Neuronal stem cell (in vitro differentiated cells): ENCODE measurements around the gene TMEM9.

ENCODE experiments used
- DNase-seq: peaks from one replicate; pipeline ENCODE4 v3.0.0-alpha.2; 2013; ENCODE audit warnings: low spot score
- H2AFZ ChIP-seq: one replicate; pipeline ENCODE4 v1.6.1; 2013; ENCODE audit warnings: mild to moderate bottlenecking, low read length, inconsistent platforms
- H2AK5ac ChIP-seq: 2 replicates; pipeline ENCODE4 v1.6.1; 2013; ENCODE audit warnings: low read depth, mild to moderate bottlenecking, inconsistent platforms, low read length, moderate library complexity, mixed read lengths
- H2BK120ac ChIP-seq: 2 replicates; pipeline ENCODE4 v1.6.1; 2013; ENCODE audit warnings: low read depth, mild to moderate bottlenecking, inconsistent platforms, low read length, moderate library complexity, mixed read lengths
- H2BK12ac ChIP-seq: one replicate; pipeline ENCODE4 v1.6.1; 2013; ENCODE audit warnings: low read length, inconsistent platforms
- H2BK15ac ChIP-seq: 2 replicates; pipeline ENCODE4 v1.6.1; 2013; ENCODE audit warnings: mild to moderate bottlenecking, low read length, inconsistent platforms, mixed read lengths
- H2BK5ac ChIP-seq: one replicate; pipeline ENCODE4 v1.6.1; 2013; ENCODE audit warnings: inconsistent platforms, mild to moderate bottlenecking, low read length, moderate library complexity
- H3K14ac ChIP-seq: one replicate; pipeline ENCODE4 v1.6.1; 2013; ENCODE audit warnings: low read length, inconsistent platforms
- H3K18ac ChIP-seq: 2 replicates; pipeline ENCODE4 v1.6.1; 2013; ENCODE audit warnings: low read length, inconsistent platforms
- H3K23ac ChIP-seq: 2 replicates; pipeline ENCODE4 v1.6.1; 2013; ENCODE audit warnings: low read depth, mild to moderate bottlenecking, mixed read lengths, low read length, inconsistent platforms; ENCODE audit not compliant: poor library complexity
- H3K27ac ChIP-seq: replicated peaks from 3 replicates; pipeline ENCODE4 v1.5.1; 2013; ENCODE audit warnings: low read length, inconsistent platforms
- H3K27me3 ChIP-seq, 3 experiments: 2 replicates each; pipeline ENCODE4 v1.6.1; 2013; ENCODE audit warnings: low read length in 3 of 3, mild to moderate bottlenecking in 2 of 3, inconsistent platforms in 1 of 3, low read depth in 1 of 3, mixed read lengths in 1 of 3, moderate library complexity in 1 of 3; ENCODE audit not compliant: control insufficient read depth in 3 of 3, insufficient read depth in 3 of 3
- H3K36me3 ChIP-seq, 2 donors: replicated peaks in 1 of 2; 2 replicates each; pipeline ENCODE4 v1.6.1; 2013; ENCODE audit warnings: low read length in 2 of 2; ENCODE audit not compliant: control insufficient read depth in 2 of 2, insufficient read depth in 2 of 2
- H3K4ac ChIP-seq: 2 replicates; pipeline ENCODE4 v1.6.1; 2013; ENCODE audit warnings: inconsistent platforms, mild to moderate bottlenecking, low read length, moderate library complexity
- H3K4me1 ChIP-seq, 2 donors: 1 replicate in 1 of 2; 2 replicates in 1 of 2; pipeline ENCODE4 v1.6.1; 2013; ENCODE audit warnings: low read length in 2 of 2, low read depth in 1 of 2; ENCODE audit not compliant: control insufficient read depth in 2 of 2, insufficient read depth in 1 of 2
- H3K4me2 ChIP-seq: one replicate; pipeline ENCODE4 v1.6.1; 2013; ENCODE audit warnings: mild to moderate bottlenecking, low read length, inconsistent platforms; ENCODE audit not compliant: insufficient read depth, poor library complexity, severe bottlenecking
- H3K4me3 ChIP-seq, 2 donors: 2 replicates each; pipeline ENCODE4 v1.5.1; 2013; ENCODE audit warnings: low read length in 2 of 2, mild to moderate bottlenecking in 2 of 2, inconsistent platforms in 1 of 2, moderate library complexity in 1 of 2
- H3K79me1 ChIP-seq: one replicate; pipeline ENCODE4 v1.6.1; 2013; ENCODE audit warnings: low read depth, mild to moderate bottlenecking, inconsistent platforms, low read length, moderate library complexity
- H3K9ac ChIP-seq: one replicate; pipeline ENCODE4 v1.6.1; 2013; ENCODE audit warnings: mild to moderate bottlenecking, low read depth, low read length, inconsistent platforms; ENCODE audit not compliant: poor library complexity
- H3K9me3 ChIP-seq, 2 donors: replicated peaks in 1 of 2; 2 replicates each; pipeline versions ENCODE3 to v1.6.1; 2013; ENCODE audit warnings: low read length in 2 of 2, mild to moderate bottlenecking in 2 of 2, inconsistent platforms in 1 of 2, low read depth in 1 of 2, mixed read lengths in 1 of 2, moderate library complexity in 1 of 2; ENCODE audit not compliant: control insufficient read depth in 2 of 2, insufficient read depth in 1 of 2
- H4K8ac ChIP-seq: one replicate; pipeline ENCODE4 v1.6.1; 2013; ENCODE audit warnings: low read depth, mild to moderate bottlenecking, inconsistent platforms, low read length, moderate library complexity
- H4K91ac ChIP-seq: one replicate; pipeline ENCODE4 v1.6.1; 2013; ENCODE audit warnings: low read length, low read depth, mild to moderate bottlenecking, inconsistent platforms; ENCODE audit not compliant: poor library complexity
- WGBS, 2 donors: extraction: QIAGEN DNeasy Blood & Tissue Kit; methylation state at CpG; one replicate each; pipeline ENCODE4 v1.1.7; 2013; ENCODE audit warnings: missing lambda C conversion rate in 2 of 2, mixed read lengths in 1 of 2; ENCODE audit not compliant: insufficient read length in 2 of 2, insufficient replicate concordance in 1 of 2; ENCODE audit errors: extremely low coverage in 2 of 2; 5-methylcytosine and 5-hydroxymethylcytosine counted together

The TMEM9 gene

DNA sequence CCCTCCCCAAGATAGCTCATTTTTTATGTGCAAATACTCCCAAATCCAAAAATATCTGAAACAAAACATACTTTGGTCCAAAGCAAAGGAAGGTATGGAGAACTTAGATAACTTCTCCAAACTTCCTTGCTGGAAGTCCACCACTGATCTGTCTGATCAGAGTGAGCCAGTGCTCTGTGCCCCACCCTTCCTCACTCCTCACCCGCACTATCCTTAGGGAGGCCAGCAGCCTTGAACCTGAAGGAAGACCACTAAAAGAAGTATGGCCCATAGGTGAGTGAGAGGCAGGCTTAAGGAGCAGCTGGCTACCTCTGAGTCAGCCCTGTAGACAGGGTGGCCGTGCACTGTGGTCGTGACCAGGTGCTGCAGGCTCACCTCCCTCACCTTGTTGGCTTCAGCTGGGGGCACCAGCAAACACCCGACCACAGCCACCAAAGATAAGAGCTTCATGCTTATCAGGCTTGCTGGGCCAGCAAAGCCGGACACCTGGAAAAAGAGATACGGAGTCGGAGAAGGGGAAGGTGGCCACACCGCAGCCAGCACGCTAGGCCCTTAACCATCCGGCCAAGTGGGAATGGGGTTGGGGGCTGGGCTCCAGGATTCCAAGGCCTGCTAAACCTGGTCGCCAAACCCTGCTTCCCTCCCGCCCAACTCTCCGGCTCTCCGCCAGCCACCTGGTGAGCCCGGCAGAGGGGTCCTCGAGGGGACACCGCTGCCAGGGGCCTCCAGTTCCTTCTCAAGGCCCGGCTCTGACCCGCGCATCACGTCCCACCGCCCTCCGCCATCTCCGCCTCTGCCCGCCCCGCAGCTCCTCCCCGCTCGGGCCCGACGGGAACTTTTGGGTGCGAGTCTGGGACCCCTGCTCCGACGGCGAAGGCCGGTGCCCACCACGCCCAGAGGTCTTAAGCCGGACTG lies 543 bp downstream of the TMEM9 start:
- WGBS, 2 donors: no CpG with 5 or more reads among the region's 37 CpGs
- peak overlapping the region; percentile 29 for H3K23ac ChIP-seq
- H3K27me3 ChIP-seq: peaks cover 0 to 14% (median 0%) of the 10 kb centered on the region in 3 experiments
- no peak for DNase-seq
- H4K8ac ChIP-seq: no peak overlapping the region
- no peak overlapping the region for H2BK15ac ChIP-seq
- no peak overlapping the region for H3K4ac ChIP-seq
- H3K79me1 ChIP-seq: peaks cover 10% of the 10 kb centered on the region
- H3K4me2 ChIP-seq: peak overlapping the region; percentile 68
- H3K36me3 ChIP-seq: peaks cover 26 to 40% of the 10 kb centered on the region in 2 donors
- peaks cover 0 to 5% of the 10 kb centered on the region in 2 donors for H3K9me3 ChIP-seq
- H3K9ac ChIP-seq: peak overlapping the region; percentile 82
- H3K14ac ChIP-seq: no peak overlapping the region
- peak overlapping the region; percentile 91 for H2BK5ac ChIP-seq
- peak overlapping the region; percentile 34 for H2AK5ac ChIP-seq
- no peak overlapping the region for H2BK12ac ChIP-seq
- no peak overlapping the region for H2BK120ac ChIP-seq
- peak overlapping the region; percentile 87 for H2AFZ ChIP-seq
- H3K4me3 ChIP-seq: peak overlapping the region; percentile 88 to 91
- H3K4me1 ChIP-seq: peaks cover 6 to 12% of the 10 kb centered on the region in 2 donors
- no peak overlapping the region for H4K91ac ChIP-seq
- peak overlapping the region; percentile 93 for H3K18ac ChIP-seq
- H3K27ac ChIP-seq: no peak overlapping the region

DNA sequence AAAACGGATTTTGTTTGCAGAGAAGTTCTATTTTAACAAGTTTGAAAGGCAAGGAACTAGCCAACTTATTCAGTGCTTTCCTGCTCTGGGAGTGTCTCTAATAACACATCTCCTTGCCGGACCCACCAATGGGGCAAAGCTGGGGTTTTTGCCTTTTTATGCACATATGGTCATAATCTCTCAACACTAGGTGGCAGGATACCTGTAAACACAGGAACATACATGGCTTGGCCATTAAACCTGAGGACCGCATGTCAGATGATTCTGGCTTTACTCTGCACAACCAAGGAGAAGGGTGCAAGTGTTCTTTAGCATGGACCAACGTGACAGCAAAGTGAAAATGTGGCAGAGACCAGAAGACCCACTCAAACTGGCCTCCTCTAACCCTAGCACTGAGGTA lies 4.9 kb downstream of the TMEM9 start:
- H3K9me3 ChIP-seq: no peaks in the 10 kb centered on the region
- no peak overlapping the region for H3K4me2 ChIP-seq
- peaks cover 63 to 83% of the 10 kb centered on the region in 2 donors for H3K36me3 ChIP-seq
- no peak overlapping the region for H2AK5ac ChIP-seq
- no peak overlapping the region for H3K4ac ChIP-seq
- H3K4me1 ChIP-seq: peaks cover 2 to 8% of the 10 kb centered on the region in 2 donors
- no peak overlapping the region for H3K4me3 ChIP-seq
- H2AFZ ChIP-seq: no peak overlapping the region
- H3K79me1 ChIP-seq: peaks cover 10% of the 10 kb centered on the region
- no peak overlapping the region for H3K9ac ChIP-seq
- no peak overlapping the region for H3K27ac ChIP-seq
- H4K91ac ChIP-seq: no peak overlapping the region
- H3K27me3 ChIP-seq: no peaks in the 10 kb centered on the region
- H3K14ac ChIP-seq: no peak overlapping the region
- no CpG with 5 or more reads among the region's 4 CpGs for WGBS, 2 donors
- H3K18ac ChIP-seq: no peak overlapping the region
- no peak overlapping the region for H4K8ac ChIP-seq
- DNase-seq: no peak
- H2BK12ac ChIP-seq: no peak overlapping the region
- no peak overlapping the region for H2BK15ac ChIP-seq
- H3K23ac ChIP-seq: no peak overlapping the region
- no peak overlapping the region for H2BK120ac ChIP-seq
- H2BK5ac ChIP-seq: no peak overlapping the region

DNA sequence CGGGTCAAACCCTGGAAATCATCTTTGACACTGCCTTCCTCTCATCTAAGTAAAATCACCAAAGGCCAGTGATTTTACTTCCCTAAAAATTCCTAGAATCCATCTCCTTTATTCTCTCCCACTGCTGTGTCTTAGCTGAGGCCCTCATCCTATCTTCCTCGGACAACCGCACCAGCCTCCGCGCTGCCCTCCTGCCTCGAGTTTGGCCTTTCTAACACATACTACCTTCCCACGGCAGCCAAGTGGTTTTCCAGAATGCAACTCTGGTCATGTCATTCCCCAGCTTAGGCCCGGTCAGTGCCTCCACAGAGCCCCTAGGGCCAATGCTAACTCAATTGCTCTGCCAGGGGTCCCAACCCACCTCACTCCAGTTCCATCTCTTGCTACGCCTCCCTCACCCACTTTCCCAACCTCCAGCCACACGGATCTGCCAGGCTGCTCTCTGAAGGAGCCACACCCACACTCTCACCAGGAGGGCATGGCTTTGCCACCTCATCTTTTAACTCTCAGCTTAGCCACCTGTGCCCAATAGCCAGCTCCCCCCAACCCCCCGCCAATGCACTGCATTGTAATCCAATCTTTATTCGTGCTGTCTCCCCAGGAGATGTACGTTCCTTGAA lies 6.8 kb downstream of the TMEM9 start:
- H3K4ac ChIP-seq: no peak overlapping the region
- WGBS, 2 donors: no CpG with 5 or more reads among the region's 13 CpGs
- no peak overlapping the region for H3K9ac ChIP-seq
- H3K23ac ChIP-seq: no peak overlapping the region
- no peak overlapping the region for H2AFZ ChIP-seq
- no peak overlapping the region for H2BK120ac ChIP-seq
- no peaks in the 10 kb centered on the region for H3K9me3 ChIP-seq
- H3K4me2 ChIP-seq: no peak overlapping the region
- no peaks in the 10 kb centered on the region for H3K4me1 ChIP-seq
- H3K27ac ChIP-seq: no peak overlapping the region
- no peak overlapping the region for H3K4me3 ChIP-seq
- H3K36me3 ChIP-seq: peaks cover 79 to 100% of the 10 kb centered on the region in 2 donors
- no peak overlapping the region for H3K14ac ChIP-seq
- H3K18ac ChIP-seq: no peak overlapping the region
- H3K79me1 ChIP-seq: peaks cover 2% of the 10 kb centered on the region
- H2BK12ac ChIP-seq: no peak overlapping the region
- H2BK15ac ChIP-seq: no peak overlapping the region
- no peak overlapping the region for H4K91ac ChIP-seq
- H2AK5ac ChIP-seq: no peak overlapping the region
- DNase-seq: no peak
- H3K27me3 ChIP-seq: no peaks in the 10 kb centered on the region
- H2BK5ac ChIP-seq: peak overlapping the region; percentile 35
- H4K8ac ChIP-seq: no peak overlapping the region
